T47D (cell line): Measurements from ENCODE around the gene SCMH1.

Experiments
- DNase-seq, 2 experiments: peaks; one replicate each; pipeline versions ENCODE4 v3.0.0 to v3.0.0-alpha.2; 2011 to 2012; ENCODE audit warnings: low read depth in 1 of 2, low spot score in 1 of 2
- JUND ChIP-seq: IDR thresholded peaks from 2 replicates; pipeline ENCODE4 v1.6.1; 2012; ENCODE audit warnings: low read depth
- in situ Hi-C: cut with HindIII; loops from 2 replicates; pipeline ENCODE4 v1.10.0; 2016; ENCODE audit warnings: low sequenced_read_pairs, low pct_unique_long_range_greater_than_20kb

Gene SCMH1

DNA sequence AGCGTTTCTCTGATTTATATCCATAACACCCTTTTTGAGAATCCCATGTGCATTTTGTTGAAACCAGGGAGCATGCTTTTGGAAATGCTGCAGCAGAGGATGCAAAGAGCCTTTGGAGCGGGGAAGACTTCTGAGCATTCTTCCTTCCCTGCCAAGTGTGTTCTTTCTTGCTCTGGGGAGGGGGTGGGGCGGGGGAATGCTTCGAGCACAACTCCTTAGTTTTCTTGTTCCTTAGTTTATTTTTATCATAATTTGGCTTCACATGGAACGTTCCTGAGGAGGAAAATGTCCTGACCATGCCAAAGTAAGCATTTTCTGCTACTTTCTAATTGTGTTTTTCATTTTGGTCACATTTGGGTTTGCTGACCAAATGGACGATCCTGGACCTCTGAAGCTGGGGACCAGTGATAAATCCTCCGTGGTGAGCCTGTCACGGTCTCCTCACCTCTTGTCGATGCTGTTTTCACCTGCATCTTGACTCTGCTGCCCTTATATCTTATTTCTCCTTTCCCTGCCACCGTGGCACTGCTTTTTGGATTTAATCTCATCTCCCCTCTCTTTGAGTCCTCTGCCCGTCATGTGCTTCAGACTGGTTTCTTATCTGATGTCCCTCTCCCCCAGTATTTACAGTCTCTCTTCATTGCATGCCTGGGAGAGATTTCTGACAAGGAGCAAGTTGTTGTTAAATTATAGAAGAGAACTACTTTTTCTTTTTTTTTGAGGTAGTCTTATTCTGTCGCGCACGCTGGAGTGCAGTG, 260.2 kb downstream of the SCMH1 start:
- in situ Hi-C loops = no loop called here
- no peak for DNase-seq
- TF ChIP-seq JUND = no peak

GRCh38 chr1:40980453-40981121, 261.5 kb downstream of the SCMH1 start:
- peak in 1 of 2 experiments; percentile 19 for DNase-seq
- in situ Hi-C loops = no loop called here
- TF ChIP-seq JUND = no peak

- in situ Hi-C loops = no loop called here
- DNase-seq = no peak
- TF ChIP-seq JUND = no peak
Observed at GRCh38 chr1:40980068-40980452, 262.0 kb downstream of the SCMH1 start.

DNA sequence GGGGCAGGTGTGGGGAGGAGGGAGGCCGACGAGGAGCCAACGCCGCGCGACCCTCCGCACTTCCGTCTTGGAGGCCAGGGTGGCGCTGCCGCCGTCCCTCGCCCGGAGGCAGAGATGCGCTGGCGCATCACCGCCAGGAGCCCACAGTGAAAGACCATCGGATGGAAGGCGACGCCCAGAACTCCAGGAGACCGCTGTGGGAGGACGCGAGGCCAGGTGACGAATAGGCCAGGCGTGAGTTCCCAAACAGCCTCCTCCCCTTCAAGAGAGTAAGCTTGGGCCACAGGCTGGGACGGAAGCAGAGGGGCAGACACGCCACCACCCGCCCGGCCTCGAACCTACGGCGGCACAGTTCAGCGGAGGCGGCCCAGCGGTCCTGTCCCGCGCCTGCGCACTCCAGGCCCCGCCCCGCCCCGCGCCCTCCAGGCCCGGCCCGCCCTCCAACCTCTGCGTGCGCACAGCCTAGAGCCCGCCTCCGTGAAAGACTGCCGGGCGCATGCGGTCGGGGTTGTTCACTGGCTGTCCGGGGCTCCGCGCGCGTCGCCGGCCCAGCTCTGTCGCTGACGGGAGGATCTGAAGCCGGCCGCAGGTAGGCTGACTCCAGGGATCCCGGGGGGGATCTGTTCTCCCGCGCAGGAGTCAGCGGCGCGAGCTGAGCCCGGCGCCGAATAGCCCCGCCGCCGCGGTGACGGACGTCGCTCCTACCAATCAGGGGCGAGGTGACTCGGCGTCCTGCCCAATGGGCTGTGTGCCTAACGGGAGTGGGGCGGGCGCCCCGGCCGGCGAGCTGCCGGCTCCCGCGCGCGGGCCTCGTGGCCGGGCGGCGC, 262.7 kb downstream of the SCMH1 start, which contains the start of gene CTPS1:
TSS of gene CTPS1 (plus strand) at position 456 of the 827 bp plus-strand sequence. CDS start 3,595 bp downstream, outside the sequence.
- in situ Hi-C loops = no loop called here
- no peak for TF ChIP-seq JUND

GRCh38 chr1:40978886-40979240, 263.2 kb downstream of the SCMH1 start:
- no peak for TF ChIP-seq JUND
- in situ Hi-C loops = no loop called here
- no peak for DNase-seq

More for the DNA sequence above, 262.7 kb downstream of the SCMH1 start, which contains the start of gene CTPS1:
- peak; percentile 92 to 96 for DNase-seq

DNA sequence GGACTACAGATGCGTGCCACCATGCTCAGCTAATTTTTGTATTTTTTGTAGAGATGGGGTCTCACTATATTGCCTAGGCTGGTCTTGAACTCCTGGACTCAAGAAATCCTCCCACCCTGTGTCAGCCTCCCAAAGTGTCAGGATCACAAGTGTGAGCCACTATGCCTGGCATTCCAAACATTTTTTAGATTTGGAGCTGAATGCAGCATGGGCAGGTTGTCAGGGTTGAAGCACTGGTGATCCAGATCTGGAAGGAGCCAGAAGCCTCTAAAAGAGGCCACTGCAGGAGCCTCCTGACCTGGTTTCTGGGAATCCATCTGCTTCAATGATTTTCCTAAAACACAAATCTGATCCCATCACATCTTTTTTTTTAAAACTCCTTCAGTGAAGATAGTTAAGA, 264.4 kb downstream of the SCMH1 start:
- no peak for DNase-seq
- TF ChIP-seq JUND = no peak

More for the DNA sequence above, 264.4 kb downstream of the SCMH1 start:
- in situ Hi-C loops = no loop called here
